Activated CD8-positive, alpha-beta memory T cell treated with anti-CD3 and anti-CD28 coated beads for 36 hours (primary cell): ENCODE results near the gene ITPR1. TPM values are rescaled to one million over a fixed set of nuclear protein-coding genes. Genes with fewer than 3 reads are reported as not detected.

ENCODE experiments used
- CTCF ChIA-PET: fragments of 350-600 bp; sonication (Branson Sonifier 250); formaldehyde crosslinking; loops from one replicate; lab custom pipeline; 2021; ENCODE audit warnings: antibody characterized with exemption; lab: Charles Lee
- POLR2A ChIA-PET: fragments of 350-600 bp; sonication (Branson Sonifier 250); formaldehyde crosslinking; loops from one replicate; lab custom pipeline; 2021; ENCODE audit warnings: antibody characterized with exemption; lab: Charles Lee
- total RNA-seq, 2 experiments: library from RNA; stranded (reverse); gene quantifications; one replicate each; pipeline ENCODE4 v1.2.3, GENCODE V29; 2021

Gene ITPR1
- total RNA-seq, 2 experiments from 2014 or later = 83.2 to 85.1 TPM

GRCh38 chr3:4821975-4822374, 328.8 kb downstream of the ITPR1 start:
- CTCF ChIA-PET = interaction anchor here (0.6 to 2.3 kb wide), 12 partner anchors 8 to 158 kb away, joined by 3 to 16 read pairs (median 4); partner anchors contain the start of gene BHLHE40
- POLR2A ChIA-PET = interaction anchor here (1.1 to 2.4 kb wide), 9 partner anchors 13 to 301 kb away, joined by 3 to 26 read pairs (median 6); partner anchors contain the start of gene BHLHE40

- ChIA-PET POLR2A (interaction anchor here (1.1 to 2.4 kb wide), 6 partner anchors 12 to 300 kb away, joined by 3 to 26 read pairs (median 7); partner anchors contain the start of gene BHLHE40), CTCF (interaction anchor here (1.0 to 2.3 kb wide), 9 partner anchors 8 to 158 kb away, joined by 3 to 16 read pairs (median 5); no protein-coding TSS in a partner anchor)
Measured at GRCh38 chr3:4822568-4822967, 329.4 kb downstream of the ITPR1 start.

GRCh38 chr3:4823385-4823784, 330.2 kb downstream of the ITPR1 start:
- POLR2A ChIA-PET = no interaction called here
- CTCF ChIA-PET = no interaction called here

- ChIA-PET CTCF (interaction anchor here (1.3 kb wide), 1 partner anchor 60 kb away, joined by 3 read pairs; no protein-coding TSS in a partner anchor), POLR2A (interaction anchor here (2.3 kb wide), 1 partner anchor 155 kb away, joined by 8 read pairs; the partner anchor contains the start of gene BHLHE40)
Measured at GRCh38 chr3:4823986-4824925, 331.1 kb downstream of the ITPR1 start.

GRCh38 chr3:4824926-4825325, 331.8 kb downstream of the ITPR1 start:
- ChIA-PET CTCF (interaction anchor here (1.3 to 1.6 kb wide), 2 partner anchors 10 to 61 kb away, joined by 3 to 4 read pairs; no protein-coding TSS in a partner anchor), POLR2A (interaction anchor here (2.3 kb wide), 1 partner anchor 154 kb away, joined by 8 read pairs; the partner anchor contains the start of gene BHLHE40)

GRCh38 chr3:4825436-4826236, 332.5 kb downstream of the ITPR1 start:
- ChIA-PET POLR2A (interaction anchor here (2.3 kb wide), 1 partner anchor 153 kb away, joined by 8 read pairs; the partner anchor contains the start of gene BHLHE40), CTCF (interaction anchor here (1.3 to 1.6 kb wide), 2 partner anchors 9 to 18 kb away, joined by 3 to 4 read pairs; no protein-coding TSS in a partner anchor)

GRCh38 chr3:4826237-4827100, 333.3 kb downstream of the ITPR1 start:
- ChIA-PET POLR2A (interaction anchor here (2.3 kb wide), 1 partner anchor 153 kb away, joined by 8 read pairs; the partner anchor contains the start of gene BHLHE40), CTCF (interaction anchor here (1.3 to 1.6 kb wide), 2 partner anchors 8 to 17 kb away, joined by 3 to 4 read pairs; no protein-coding TSS in a partner anchor)

- POLR2A ChIA-PET = interaction anchor here (1.1 kb wide), 1 partner anchor 150 kb away, joined by 3 read pairs; no protein-coding TSS in a partner anchor
- CTCF ChIA-PET = interaction anchor here (0.9 to 1.3 kb wide), 2 partner anchors 23 to 157 kb away, joined by 3 read pairs; no protein-coding TSS in a partner anchor
Measured at GRCh38 chr3:4827767-4828166, 334.6 kb downstream of the ITPR1 start.

GRCh38 chr3:4828279-4829030, 335.3 kb downstream of the ITPR1 start:
- ChIA-PET POLR2A (interaction anchor here (1.1 to 1.4 kb wide), 2 partner anchors 149 to 150 kb away, joined by 3 to 5 read pairs; partner anchors contain the start of gene BHLHE40), CTCF (interaction anchor here (0.7 to 1.3 kb wide), 2 partner anchors 24 to 149 kb away, joined by 3 read pairs; no protein-coding TSS in a partner anchor)

- POLR2A ChIA-PET = interaction anchor here (1.4 kb wide), 1 partner anchor 150 kb away, joined by 5 read pairs; the partner anchor contains the start of gene BHLHE40
- CTCF ChIA-PET = interaction anchor here (0.7 kb wide), 1 partner anchor 148 kb away, joined by 3 read pairs; no protein-coding TSS in a partner anchor
Measured at GRCh38 chr3:4829031-4829394, 335.9 kb downstream of the ITPR1 start.

GRCh38 chr3:4830586-4830914, 337.4 kb downstream of the ITPR1 start:
- ChIA-PET CTCF (interaction anchor here (0.8 to 1.3 kb wide), 4 partner anchors 9 to 147 kb away, joined by 3 to 5 read pairs (median 4); no protein-coding TSS in a partner anchor), POLR2A (interaction anchor here (0.6 to 1.2 kb wide), 2 partner anchors 39 to 148 kb away, joined by 8 to 9 read pairs; partner anchors contain the start of gene BHLHE40)

GRCh38 chr3:4831580-4831950, 338.4 kb downstream of the ITPR1 start:
- POLR2A ChIA-PET = interaction anchor here (0.6 to 1.3 kb wide), 6 partner anchors 10 to 148 kb away, joined by 3 to 10 read pairs (median 4); partner anchors contain the start of gene BHLHE40
- CTCF ChIA-PET = interaction anchor here (0.6 to 5.0 kb wide), 6 partner anchors 10 to 228 kb away, joined by 3 to 16 read pairs (median 3); no protein-coding TSS in a partner anchor

- ChIA-PET POLR2A (interaction anchor here (4.9 kb wide), 1 partner anchor 145 kb away, joined by 52 read pairs; the partner anchor contains the start of gene BHLHE40), CTCF (interaction anchor here (0.8 to 5.0 kb wide), 2 partner anchors 12 to 18 kb away, joined by 3 to 16 read pairs; no protein-coding TSS in a partner anchor)
Measured at GRCh38 chr3:4833471-4833870, 340.3 kb downstream of the ITPR1 start.

GRCh38 chr3:4834403-4834866, 341.3 kb downstream of the ITPR1 start:
- CTCF ChIA-PET = interaction anchor here (1.0 to 5.0 kb wide), 5 partner anchors 9 to 143 kb away, joined by 3 to 16 read pairs (median 4); no protein-coding TSS in a partner anchor

GRCh38 chr3:4835616-4836043, 342.5 kb downstream of the ITPR1 start:
- POLR2A ChIA-PET = interaction anchor here (4.9 kb wide), 1 partner anchor 143 kb away, joined by 52 read pairs; the partner anchor contains the start of gene BHLHE40
- CTCF ChIA-PET = interaction anchor here (1.2 to 5.0 kb wide), 2 partner anchors 14 to 26 kb away, joined by 3 to 16 read pairs; no protein-coding TSS in a partner anchor

More at GRCh38 chr3:4834403-4834866, 341.3 kb downstream of the ITPR1 start:
- POLR2A ChIA-PET = interaction anchor here (0.6 to 4.9 kb wide), 4 partner anchors 13 to 144 kb away, joined by 3 to 52 read pairs (median 8); partner anchors contain the start of gene BHLHE40
